HEK293 (cell line): ENCODE results near the gene SELENOP.

Experiments used
- CTCF ChIA-PET: fragments of 350-600 bp; formaldehyde crosslinking; extraction: SDS; loops from one replicate; lab custom pipeline; 2021; ENCODE audit warnings: antibody characterized with exemption; lab: Yijun Ruan, JAX
- POLR2A ChIA-PET: fragments of 300-600 bp; formaldehyde crosslinking; extraction: SDS; loops from one replicate; lab custom pipeline; 2020; ENCODE audit warnings: antibody characterized with exemption, inconsistent platforms; lab: Yijun Ruan, JAX
- H3K27ac ChIP-seq: fragments of 200-500 bp; sonication (Bioruptor generic); 2 replicates; pipeline ENCODE4 v1.5.1; 2014; ENCODE audit warnings: low read depth, low read length, control low read depth, inconsistent platforms; ENCODE audit errors: extremely low read depth
- H3K36me3 ChIP-seq, 2 experiments: fragments of 200-500 bp in 1 of 2; sonication (Bioruptor generic) in 1 of 2; 1 replicate in 1 of 2; 2 replicates in 1 of 2; pipeline ENCODE4 v1.5.1; 2014 to 2017; ENCODE audit warnings: inconsistent platforms in 2 of 2, low read length in 2 of 2; ENCODE audit not compliant: control insufficient read depth in 2 of 2, insufficient read depth in 1 of 2
- H3K4me1 ChIP-seq: fragments of 200-500 bp; sonication (Bioruptor generic); 2 replicates; pipeline ENCODE4 v1.5.1; 2014; ENCODE audit warnings: mild to moderate bottlenecking, low read length, inconsistent platforms; ENCODE audit not compliant: control insufficient read depth, insufficient read depth
- H3K4me3 ChIP-seq: 2 replicates; pipeline ENCODE4 v1.5.1; 2011; ENCODE audit warnings: low read depth, mild to moderate bottlenecking, control low read depth, low read length, moderate library complexity
- H3K9me3 ChIP-seq: fragments of 200-500 bp; sonication (Bioruptor generic); 2 replicates; pipeline ENCODE4 v1.5.1; 2014; ENCODE audit warnings: low read depth, low read length, inconsistent platforms; ENCODE audit not compliant: control insufficient read depth, insufficient read depth
- ATF2 ChIP-seq: fragments of 450-650 bp; formaldehyde crosslinking; IDR thresholded peaks from 2 replicates; pipeline ENCODE4 v1.5.1; 2016; ENCODE audit warnings: missing biosample characterization, missing genetic modification characterization, low read depth
- GFI1B ChIP-seq: fragments of 450-650 bp; formaldehyde crosslinking; IDR thresholded peaks from 2 replicates; pipeline ENCODE4 v1.5.1; 2016; ENCODE audit warnings: missing biosample characterization, missing genetic modification characterization
- IKZF3 ChIP-seq: fragments of 450-650 bp; IDR thresholded peaks from 2 replicates; pipeline ENCODE4 v1.5.0; 2018; ENCODE audit warnings: missing biosample characterization, mild to moderate bottlenecking, missing genetic modification characterization, moderate library complexity
- INSM2 ChIP-seq: fragments of 450-650 bp; formaldehyde crosslinking; IDR thresholded peaks from 2 replicates; pipeline ENCODE4 v1.5.1; 2016; ENCODE audit warnings: missing biosample characterization, missing genetic modification characterization
- PRDM10 ChIP-seq: fragments of 450-650 bp; formaldehyde crosslinking; IDR thresholded peaks from 2 replicates; pipeline ENCODE4 v1.5.1; 2016; ENCODE audit warnings: missing biosample characterization, missing genetic modification characterization
- RBAK ChIP-seq: fragments of 450-650 bp; formaldehyde crosslinking; IDR thresholded peaks from 2 replicates; pipeline ENCODE4 v1.5.1; 2016; ENCODE audit warnings: missing biosample characterization, missing genetic modification characterization
- SETDB1 ChIP-seq: IDR thresholded peaks from one replicate; pipeline ENCODE4 v1.6.1; 2017; ENCODE audit warnings: mild to moderate bottlenecking, low read length, moderate library complexity, mixed read lengths; ENCODE audit not compliant: insufficient read length
- ZBTB20 ChIP-seq: fragments of 450-650 bp; formaldehyde crosslinking; IDR thresholded peaks from 2 replicates; pipeline ENCODE4 v1.5.1; 2016; ENCODE audit warnings: missing biosample characterization, missing genetic modification characterization
- ZNF169 ChIP-seq: fragments of 450-650 bp; formaldehyde crosslinking; IDR thresholded peaks from 2 replicates; pipeline ENCODE4 v1.5.1; 2016; ENCODE audit warnings: missing biosample characterization, missing genetic modification characterization
- ZNF239 ChIP-seq: fragments of 450-650 bp; formaldehyde crosslinking; IDR thresholded peaks from 2 replicates; pipeline ENCODE4 v1.5.1; 2016; ENCODE audit warnings: missing biosample characterization, missing genetic modification characterization
- ZNF274 ChIP-seq, 2 experiments: fragments of 200-500 bp in 1 of 2; fragments of 450-650 bp in 1 of 2; sonication (Bioruptor generic) in 1 of 2; formaldehyde crosslinking in 1 of 2; IDR thresholded peaks; 2 replicates each; pipeline versions ENCODE4 v1.5.1 to v1.6.1; 2014 to 2016; ENCODE audit warnings: borderline replicate concordance in 1 of 2, inconsistent platforms in 1 of 2, low read length in 1 of 2, missing biosample characterization in 1 of 2, missing genetic modification characterization in 1 of 2
- ZNF311 ChIP-seq: fragments of 450-650 bp; formaldehyde crosslinking; IDR thresholded peaks from 2 replicates; pipeline ENCODE4 v1.5.1; 2017; ENCODE audit warnings: missing biosample characterization, missing genetic modification characterization, borderline replicate concordance
- ZNF514 ChIP-seq: fragments of 450-650 bp; formaldehyde crosslinking; IDR thresholded peaks from 2 replicates; pipeline ENCODE4 v1.5.1; 2016; ENCODE audit warnings: missing biosample characterization, missing genetic modification characterization
- ZNF639 ChIP-seq: fragments of 450-650 bp; formaldehyde crosslinking; IDR thresholded peaks from 2 replicates; pipeline ENCODE4 v1.5.1; 2016; ENCODE audit warnings: missing biosample characterization, missing genetic modification characterization
- ZNF654 ChIP-seq: fragments of 450-650 bp; formaldehyde crosslinking; IDR thresholded peaks from 2 replicates; pipeline ENCODE4 v1.5.1; 2016; ENCODE audit warnings: low read depth, missing biosample characterization, missing genetic modification characterization
- ZNF660 ChIP-seq: fragments of 450-650 bp; IDR thresholded peaks from 2 replicates; pipeline ENCODE4 v1.5.1; 2018; ENCODE audit warnings: missing biosample characterization, mild to moderate bottlenecking, missing genetic modification characterization
- ZNF76 ChIP-seq: fragments of 450-650 bp; formaldehyde crosslinking; IDR thresholded peaks from 2 replicates; pipeline ENCODE4; 2016; ENCODE audit warnings: low read depth, missing biosample characterization, missing genetic modification characterization, borderline replicate concordance
- TF ChIP-seq, protein P1 (sequence below): fragments of 450-650 bp; formaldehyde crosslinking; IDR thresholded peaks from 2 replicates; pipeline ENCODE4 v1.5.1; 2016; ENCODE audit warnings: missing biosample characterization, missing genetic modification characterization, low read depth

SELENOP gene

GRCh38 chr5:42768106-42768504 is 43.6 kb downstream of the SELENOP start (continued):
- TF ChIP-seq PRDM10, result no peak
- TF ChIP-seq ZNF274 (IDR thresholded peaks at IDR 0.05; ENCODE audit: low read length), result no peak
- TF ChIP-seq ZNF274 (tag by site-specific recombination; IDR thresholded peaks at IDR 0.05; ENCODE audit: borderline replicate concordance), result no peak
- TF ChIP-seq ZNF514, result no peak

DNA sequence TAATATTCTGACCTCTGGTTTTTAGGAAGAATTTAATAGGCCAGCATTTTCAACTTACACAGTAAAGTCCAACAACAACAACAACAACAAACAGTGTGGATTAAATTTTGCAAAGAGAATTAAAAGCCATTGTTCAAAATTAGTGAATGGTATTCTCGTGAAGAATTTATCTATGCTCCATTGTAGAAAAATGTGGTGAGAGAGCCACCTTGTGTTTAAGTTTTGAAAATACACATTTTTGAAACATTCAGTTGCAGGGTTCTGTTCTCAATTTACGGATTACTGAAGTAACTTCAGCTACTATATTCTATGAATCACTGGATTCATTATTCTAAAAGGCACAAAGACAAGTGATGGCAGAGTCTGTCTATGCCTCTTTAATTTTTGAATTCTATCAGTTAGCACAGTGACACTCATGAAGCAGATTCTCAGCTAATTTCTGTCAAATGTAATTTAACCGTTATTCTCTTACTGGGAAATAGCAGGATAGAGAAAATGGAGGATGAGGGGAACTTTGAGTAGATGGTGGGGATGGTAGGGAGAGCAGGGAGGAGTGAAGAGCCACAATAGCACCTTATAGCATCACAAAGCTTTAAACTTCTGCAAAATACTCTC is 44.1 kb downstream of the SELENOP start:
- Histone ChIP-seq H3K4me3 (no peak overlapping the region), H3K27ac (no peak overlapping the region), H3K4me1 (no peaks in the 10 kb centered on the region), H3K9me3 (no peaks in the 10 kb centered on the region), H3K36me3 (no peaks in the 10 kb centered on the region)
- 0 out of 2 replicates have a peak, but pooled peaks have one; percentile 49 for TF ChIP-seq ZNF660 (tag by site-specific recombination)
- no peak for TF ChIP-seq ZNF639
- peak; percentile 85 for TF ChIP-seq ZNF654 (tag by site-specific recombination)
- no peak for TF ChIP-seq ZNF169
- no peak for TF ChIP-seq SETDB1
- no peak for TF ChIP-seq GFI1B (tag by site-specific recombination)
- no peak for TF ChIP-seq ATF2
- 0 out of 2 replicates have a peak, but pooled peaks have one; percentile 24 for TF ChIP-seq ZBTB20 (tag by site-specific recombination)
- no peak for TF ChIP-seq INSM2 (tag by site-specific recombination)
- no peak for TF ChIP-seq IKZF3 (tag by site-specific recombination)
- POLR2A ChIA-PET, result no interaction called here
- CTCF ChIA-PET, result interaction anchor here (0.6 to 2.3 kb wide), 38 partner anchors 10 to 917 kb away, joined by 3 to 34 read pairs (median 4); partner anchors contain the start of gene GHR

- TF ChIP-seq, protein P1, sequence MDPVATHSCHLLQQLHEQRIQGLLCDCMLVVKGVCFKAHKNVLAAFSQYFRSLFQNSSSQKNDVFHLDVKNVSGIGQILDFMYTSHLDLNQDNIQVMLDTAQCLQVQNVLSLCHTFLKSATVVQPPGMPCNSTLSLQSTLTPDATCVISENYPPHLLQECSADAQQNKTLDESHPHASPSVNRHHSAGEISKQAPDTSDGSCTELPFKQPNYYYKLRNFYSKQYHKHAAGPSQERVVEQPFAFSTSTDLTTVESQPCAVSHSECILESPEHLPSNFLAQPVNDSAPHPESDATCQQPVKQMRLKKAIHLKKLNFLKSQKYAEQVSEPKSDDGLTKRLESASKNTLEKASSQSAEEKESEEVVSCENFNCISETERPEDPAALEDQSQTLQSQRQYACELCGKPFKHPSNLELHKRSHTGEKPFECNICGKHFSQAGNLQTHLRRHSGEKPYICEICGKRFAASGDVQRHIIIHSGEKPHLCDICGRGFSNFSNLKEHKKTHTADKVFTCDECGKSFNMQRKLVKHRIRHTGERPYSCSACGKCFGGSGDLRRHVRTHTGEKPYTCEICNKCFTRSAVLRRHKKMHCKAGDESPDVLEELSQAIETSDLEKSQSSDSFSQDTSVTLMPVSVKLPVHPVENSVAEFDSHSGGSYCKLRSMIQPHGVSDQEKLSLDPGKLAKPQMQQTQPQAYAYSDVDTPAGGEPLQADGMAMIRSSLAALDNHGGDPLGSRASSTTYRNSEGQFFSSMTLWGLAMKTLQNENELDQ (tag by site-specific recombination), result no peak
- TF ChIP-seq ZNF311 (no peak), ZNF76 (tag by site-specific recombination) (no peak), RBAK (tag by site-specific recombination) (no peak), ZNF239 (tag by site-specific recombination) (no peak)
- TF ChIP-seq, all 188 proteins: peak for 0
- H3K36me3 ChIP-seq, result no peaks in the 10 kb centered on the region
- no peaks in the 10 kb centered on the region for H3K4me1 ChIP-seq
- no peaks in the 10 kb centered on the region for H3K9me3 ChIP-seq
- no peak overlapping the region for H3K4me3 ChIP-seq
- CTCF ChIA-PET, result interaction anchor here (1.0 to 2.0 kb wide), 4 partner anchors 11 to 179 kb away, joined by 3 to 8 read pairs (median 4); no protein-coding TSS in a partner anchor
- POLR2A ChIA-PET, result no interaction called here
- H3K27ac ChIP-seq, result no peak overlapping the region
These were observed 49.9 kb downstream of the SELENOP start for GRCh38 chr5:42761791-42762190.
